Muscle of leg (tissue), 16 donors: Measurements from ENCODE around the gene DNPEP. TPM values are rescaled to one million over a fixed set of nuclear protein-coding genes. Genes with fewer than 3 reads are reported as not detected.

ENCODE experiments used
- DNase-seq: peaks from one replicate; pipeline ENCODE4 v3.0.0; 2013
- H3K27ac ChIP-seq: one replicate; pipeline ENCODE4 v1.5.1; 2013; ENCODE audit warnings: mild to moderate bottlenecking, low read length, control low read depth
- H3K27me3 ChIP-seq: one replicate; pipeline ENCODE4 v1.6.1; 2013; ENCODE audit warnings: low read length; ENCODE audit not compliant: control insufficient read depth, insufficient read depth
- H3K36me3 ChIP-seq: one replicate; pipeline ENCODE4 v1.6.1; 2013; ENCODE audit warnings: low read length; ENCODE audit not compliant: control insufficient read depth, insufficient read depth
- H3K4me1 ChIP-seq: one replicate; pipeline ENCODE4 v1.6.1; 2013; ENCODE audit warnings: low read length; ENCODE audit not compliant: control insufficient read depth, insufficient read depth
- H3K4me3 ChIP-seq: one replicate; pipeline ENCODE4 v1.5.1; 2013; ENCODE audit warnings: low read length, control low read depth
- H3K9me3 ChIP-seq: replicated peaks from 2 replicates; pipeline ENCODE4 v1.6.1; 2013; ENCODE audit warnings: low read depth, low read length; ENCODE audit not compliant: control insufficient read depth
- WGBS: methylation state at CpG from one replicate; pipeline ENCODE4 v1.1.5; 2013; ENCODE audit warnings: missing lambda C conversion rate; ENCODE audit not compliant: insufficient coverage; 5-methylcytosine and 5-hydroxymethylcytosine counted together
- long read RNA-seq, 11 donors: transcript quantifications; one replicate each; lab custom pipeline, GENCODE V29; 2026
- polyA plus RNA-seq, 8 donors: library from polyadenylated mRNA; unstranded; fragments of 120-200 nt; gene quantifications; one replicate each; pipeline versions ENCODE4 v1.2.1 to v1.2.3, GENCODE V29; 2013; ENCODE audit warnings: inconsistent platforms in 1 of 8, low replicate concordance in 1 of 8; ENCODE audit not compliant: insufficient read length in 8 of 8, insufficient read depth in 1 of 8
- total RNA-seq: library from RNA; stranded (reverse); fragments of 120-200 nt; gene quantifications from one replicate; pipeline ENCODE4 v1.2.4, GENCODE V29; 2013

DNPEP gene
- total RNA-seq (24.5 TPM), polyA plus RNA-seq (10 to 100 TPM; 28.6 to 48.5 (median 39.7) TPM)
- long read RNA-seq, donor 1, transcript DNPEP-201 (15 exons, 2,425 nt): major isoform, 5 of 6 reads
- long read RNA-seq, donor 1, partial matches to known transcripts: 0 of 6 reads
- long read RNA-seq, donor 1, other reads (novel, unspliced or antisense): 0 of 6 reads
- long read RNA-seq, donor 2: 0 reads
- long read RNA-seq, donor 3, transcript DNPEP-201 (15 exons, 2,425 nt): major isoform, 7 of 8,110 reads
- long read RNA-seq, donor 3, partial matches to known transcripts: 7,447 of 8,110 reads
- long read RNA-seq, donor 3, other reads (novel, unspliced or antisense): 656 of 8,110 reads
- long read RNA-seq, donor 4, partial matches to known transcripts: 1,263 of 2,638 reads
- long read RNA-seq, donor 4, other reads (novel, unspliced or antisense): 1,370 of 2,638 reads
- long read RNA-seq, donor 5, transcript DNPEP-201 (15 exons, 2,425 nt): major isoform, 13 of 18 reads
- long read RNA-seq, donor 5, partial matches to known transcripts: 0 of 18 reads
- long read RNA-seq, donor 5, other reads (novel, unspliced or antisense): 0 of 18 reads
- long read RNA-seq, donor 6, transcript DNPEP-203 (15 exons, 1,657 nt): minor isoform, 6 of 6,870 reads
- long read RNA-seq, donor 6, transcript DNPEP-201 (15 exons, 2,425 nt): major isoform, 13 of 6,870 reads
- long read RNA-seq, donor 6, partial matches to known transcripts: 6,380 of 6,870 reads
- long read RNA-seq, donor 6, other reads (novel, unspliced or antisense): 471 of 6,870 reads
- long read RNA-seq, donor 7, partial matches to known transcripts: 5,329 of 5,490 reads
- long read RNA-seq, donor 7, other reads (novel, unspliced or antisense): 156 of 5,490 reads
- long read RNA-seq, donor 8, partial matches to known transcripts: 6 of 12 reads
- long read RNA-seq, donor 8, other reads (novel, unspliced or antisense): 0 of 12 reads
- long read RNA-seq, donor 9, partial matches to known transcripts: 1,388 of 2,488 reads
- long read RNA-seq, donor 9, other reads (novel, unspliced or antisense): 1,096 of 2,488 reads
- long read RNA-seq, donor 10, transcript DNPEP-201 (15 exons, 2,425 nt): major isoform, 6 of 2,065 reads
- long read RNA-seq, donor 10, partial matches to known transcripts: 1,159 of 2,065 reads
- long read RNA-seq, donor 10, other reads (novel, unspliced or antisense): 898 of 2,065 reads
- long read RNA-seq, donor 11, transcript DNPEP-201 (15 exons, 2,425 nt): major isoform, 6 of 5,248 reads
- long read RNA-seq, donor 11, partial matches to known transcripts: 3,916 of 5,248 reads
- long read RNA-seq, donor 11, other reads (novel, unspliced or antisense): 1,324 of 5,248 reads

DNA sequence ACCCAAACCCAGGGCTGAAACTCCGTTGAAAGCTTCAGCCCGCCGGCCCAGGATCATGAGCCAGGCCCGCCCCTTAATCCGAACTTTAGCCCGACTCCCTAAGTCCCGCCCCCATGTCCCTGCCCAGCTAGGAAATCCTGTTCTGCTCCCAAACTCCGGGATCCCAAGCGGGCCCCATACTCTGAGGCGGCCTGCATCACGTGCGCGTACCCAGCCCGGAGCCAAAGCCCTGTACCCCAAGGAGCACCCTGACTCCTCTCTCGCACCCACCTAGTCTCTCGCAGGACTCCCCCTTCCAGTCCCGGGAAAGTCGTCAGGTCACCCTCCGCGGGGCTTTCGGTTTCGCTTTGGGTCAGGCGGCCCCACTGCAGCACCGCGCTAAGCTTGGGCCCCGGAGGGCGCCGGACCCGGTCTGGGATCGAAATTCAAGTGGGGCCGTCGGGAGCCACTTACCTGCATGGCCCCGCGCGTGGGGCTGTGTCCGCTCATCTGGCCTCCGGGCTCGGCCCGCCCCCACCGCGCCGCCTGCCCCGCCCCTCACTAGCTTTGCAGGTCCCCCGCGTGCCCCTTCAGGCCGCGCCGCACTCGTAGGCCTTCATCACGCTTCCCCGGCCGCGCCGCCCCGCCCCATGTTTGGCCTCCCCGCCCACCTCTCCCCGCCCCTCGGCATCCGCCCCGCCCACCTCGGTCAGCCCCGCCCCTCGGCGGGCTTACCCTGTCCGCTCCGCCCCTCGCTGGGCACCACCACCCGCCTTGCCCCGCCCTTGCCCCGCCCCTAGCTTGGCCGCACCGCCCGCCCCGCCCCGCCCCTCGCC is at the start of gene DNPEP:
Gene DNPEP, minus strand, starts transcription at position 607 of the 815 bp plus-strand sequence. Its CDS starts 118 bp downstream, at position 489.
- H3K4me3 ChIP-seq: peak within 1 kb of the TSS; percentile 91
- peaks cover 14% of the 10 kb centered on the region for H3K4me1 ChIP-seq
- DNase-seq: peak; percentile 94
- peak within 1 kb of the TSS; percentile 98 for H3K27ac ChIP-seq
- WGBS: under 1% methylated on average over 44 of the region's 76 CpGs
- H3K27me3 ChIP-seq: no peaks in the 10 kb centered on the region
- peaks cover 35% of the 10 kb centered on the region for H3K36me3 ChIP-seq
- no peaks in the 10 kb centered on the region for H3K9me3 ChIP-seq

DNA sequence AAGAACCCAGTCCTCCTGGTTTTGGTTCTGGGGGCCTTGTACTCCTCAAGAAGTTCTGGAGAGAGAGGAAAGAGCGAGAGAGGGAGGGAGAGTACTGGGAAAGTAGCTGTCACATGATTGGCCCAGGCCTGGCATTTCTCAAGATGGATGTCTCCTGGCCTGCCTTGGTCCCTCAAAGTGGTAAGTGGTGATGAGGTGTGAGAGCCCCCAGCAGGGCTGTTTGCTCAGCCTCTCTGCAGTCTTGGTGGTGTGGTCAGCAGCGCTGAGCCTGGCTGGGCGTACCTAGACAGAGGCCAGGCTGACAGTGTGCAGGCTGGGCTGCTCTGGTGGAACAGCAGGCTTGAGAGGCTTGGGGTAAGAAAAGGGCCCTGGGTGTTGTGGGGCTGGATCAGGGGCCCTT is 49.4 kb upstream of the DNPEP start:
- peaks cover 2% of the 10 kb centered on the region for H3K36me3 ChIP-seq
- no peaks in the 10 kb centered on the region for H3K9me3 ChIP-seq
- H3K4me3 ChIP-seq: no peak overlapping the region
- H3K27ac ChIP-seq: peak overlapping the region; percentile 0
- H3K27me3 ChIP-seq: peaks cover 37% of the 10 kb centered on the region
- peaks cover 75% of the 10 kb centered on the region for H3K4me1 ChIP-seq
- DNase-seq: no peak
- 64% methylated on average over 3 of the region's 3 CpGs for WGBS

DNA sequence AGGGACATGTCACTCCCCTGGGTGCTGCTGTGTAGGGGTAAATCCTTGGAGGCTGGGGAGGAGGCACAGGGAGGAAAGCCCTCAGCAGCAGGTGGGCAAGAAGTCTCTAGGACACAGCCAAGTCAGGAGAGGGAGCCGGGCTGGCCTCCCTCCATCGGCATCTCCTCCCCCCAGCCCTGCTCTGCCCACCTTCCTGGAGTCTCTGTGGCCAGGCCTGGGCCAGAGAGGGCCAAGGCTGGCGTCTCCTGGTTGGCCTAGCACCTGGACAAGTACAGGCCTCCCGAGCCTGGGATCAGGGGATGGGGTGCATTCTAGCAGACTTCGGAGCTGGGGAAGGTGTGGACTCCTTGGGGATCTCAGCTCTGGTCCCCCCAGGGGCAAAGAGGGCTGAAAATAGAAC is 48.8 kb upstream of the DNPEP start:
- WGBS: 87% methylated on average over 3 of the region's 5 CpGs
- Histone ChIP-seq H3K27ac (peak overlapping the region; percentile 0), H3K27me3 (peaks cover 36% of the 10 kb centered on the region), H3K4me1 (peaks cover 73% of the 10 kb centered on the region), H3K36me3 (peaks cover 2% of the 10 kb centered on the region), H3K4me3 (peak overlapping the region; percentile 54), H3K9me3 (no peaks in the 10 kb centered on the region)
- no peak for DNase-seq

DNA sequence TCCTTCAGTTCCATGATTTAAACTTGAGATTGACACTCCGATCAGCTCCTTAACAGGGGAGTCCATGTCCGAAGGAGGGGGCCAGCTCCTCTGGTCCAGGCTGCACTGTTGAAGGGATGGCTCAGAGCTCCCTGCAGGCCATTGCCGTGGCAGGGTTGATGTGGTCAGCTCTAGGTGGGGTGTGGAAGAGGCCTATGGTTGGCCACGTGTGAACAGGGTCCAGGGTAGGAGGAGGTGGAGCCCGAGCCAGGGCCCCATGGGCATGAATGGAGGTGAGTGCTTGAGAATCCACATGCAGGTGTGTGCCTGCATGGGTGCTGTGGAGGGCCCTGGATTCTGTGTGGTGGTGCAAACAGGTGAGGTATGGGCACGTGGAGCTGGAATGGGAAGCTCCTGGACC is 48.0 kb upstream of the DNPEP start:
- peak overlapping the region; percentile 45 for H3K27ac ChIP-seq
- 79% methylated on average over 6 of the region's 6 CpGs for WGBS
- no peak for DNase-seq
- H3K36me3 ChIP-seq: peaks cover 2% of the 10 kb centered on the region
- peak overlapping the region; percentile 54 for H3K4me3 ChIP-seq
- no peaks in the 10 kb centered on the region for H3K9me3 ChIP-seq
- peaks cover 31% of the 10 kb centered on the region for H3K27me3 ChIP-seq
- H3K4me1 ChIP-seq: peaks cover 72% of the 10 kb centered on the region

DNA sequence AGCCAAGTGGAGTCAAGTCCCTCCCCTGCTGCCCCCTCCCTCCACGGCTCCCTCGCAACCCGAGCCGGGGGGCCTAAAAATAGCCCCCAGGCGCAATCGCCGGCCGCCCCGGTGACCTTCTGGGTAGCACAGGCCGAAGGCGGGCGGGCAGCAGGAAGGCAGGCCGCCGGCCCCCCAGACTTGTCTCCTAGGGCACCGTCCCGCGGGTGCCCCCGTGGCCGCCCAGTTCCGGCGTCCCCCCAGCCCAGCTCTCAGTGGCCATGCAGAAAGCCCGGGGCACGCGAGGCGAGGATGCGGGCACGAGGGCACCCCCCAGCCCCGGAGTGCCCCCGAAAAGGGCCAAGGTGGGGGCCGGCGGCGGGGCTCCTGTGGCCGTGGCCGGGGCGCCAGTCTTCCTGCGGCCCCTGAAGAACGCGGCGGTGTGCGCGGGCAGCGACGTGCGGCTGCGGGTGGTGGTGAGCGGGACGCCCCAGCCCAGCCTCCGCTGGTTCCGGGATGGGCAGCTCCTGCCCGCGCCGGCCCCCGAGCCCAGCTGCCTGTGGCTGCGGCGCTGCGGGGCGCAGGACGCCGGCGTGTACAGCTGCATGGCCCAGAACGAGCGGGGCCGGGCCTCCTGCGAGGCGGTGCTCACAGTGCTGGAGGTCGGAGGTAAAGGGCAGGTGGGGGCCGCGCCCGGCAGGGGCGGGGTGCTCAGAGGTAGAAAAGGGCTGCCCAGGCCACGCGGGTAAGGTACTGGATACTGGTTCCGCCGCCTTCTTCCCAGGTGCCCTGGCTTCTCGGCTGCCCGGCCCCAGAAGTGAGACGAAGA is 47.2 kb upstream of the DNPEP start, which contains the start of gene SPEG:
Gene SPEG, plus strand, starts transcription at position 126 of the 808 bp plus-strand sequence. Its CDS starts 135 bp downstream, at position 261.
- Histone ChIP-seq H3K36me3 (peaks cover 2% of the 10 kb centered on the region), H3K27ac (peak within 1 kb of the TSS; percentile 87), H3K4me3 (peak within 1 kb of the TSS; percentile 54), H3K9me3 (no peaks in the 10 kb centered on the region), H3K4me1 (peaks cover 72% of the 10 kb centered on the region), H3K27me3 (peaks cover 31% of the 10 kb centered on the region)
- DNase-seq: no peak
- 5% methylated on average over 75 of the region's 77 CpGs for WGBS

DNA sequence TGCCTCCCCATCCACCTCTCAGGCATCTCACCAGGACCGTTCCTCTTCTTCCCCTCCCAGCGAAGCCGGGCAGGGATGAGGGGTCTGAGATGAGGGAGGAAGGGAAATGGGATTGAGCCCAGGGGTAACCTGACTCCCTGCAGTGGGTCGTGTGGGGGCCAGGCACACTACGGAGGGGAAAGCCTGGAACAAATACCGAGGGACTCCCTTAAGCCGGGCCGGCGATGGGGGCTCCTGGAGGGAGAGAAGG is 46.7 kb upstream of the DNPEP start:
- peaks cover 68% of the 10 kb centered on the region for H3K4me1 ChIP-seq

DNA sequence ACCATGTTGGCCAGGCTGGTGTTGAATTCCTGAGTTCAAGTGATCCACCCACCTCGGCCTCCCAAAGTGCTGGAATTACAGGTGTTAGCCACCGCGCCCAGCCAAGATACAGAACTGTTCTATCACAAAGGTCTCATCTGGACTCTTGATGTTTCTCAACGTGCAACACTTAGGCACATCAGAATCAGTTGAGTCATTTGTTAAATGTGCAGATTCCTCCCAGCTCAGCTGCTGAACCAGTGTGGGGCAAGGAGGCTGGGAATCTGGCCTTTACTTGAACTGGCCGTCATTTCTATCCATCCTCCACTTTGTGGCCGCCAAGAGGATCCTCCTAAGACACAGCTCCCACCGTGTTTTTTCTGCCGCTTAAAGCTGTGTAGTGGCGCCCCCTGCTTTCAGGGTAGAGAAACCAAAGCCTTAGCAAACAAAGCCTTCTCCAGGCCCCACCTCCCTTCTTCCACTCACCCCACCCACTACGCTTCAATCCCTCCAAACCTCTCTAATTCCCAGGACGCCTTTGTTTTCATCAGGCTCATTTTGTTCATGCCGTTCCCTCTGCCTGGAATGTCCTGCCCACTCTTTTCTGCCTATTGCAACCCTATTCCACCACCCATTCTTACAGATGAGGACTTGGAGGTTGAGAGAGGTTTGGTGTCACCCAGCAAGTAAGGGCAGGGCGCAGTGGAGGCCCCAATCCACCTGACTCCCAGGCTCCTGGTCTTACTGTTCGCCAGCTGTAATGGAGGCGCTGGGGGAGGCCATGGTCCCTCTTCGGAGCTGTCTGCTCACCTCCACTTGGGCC is 46.2 kb upstream of the DNPEP start:
- no peak for DNase-seq
- peaks cover 63% of the 10 kb centered on the region for H3K4me1 ChIP-seq

More for the DNA sequence above, 46.7 kb upstream of the DNPEP start:
- WGBS: 3% methylated on average over 5 of the region's 9 CpGs
- H3K27me3 ChIP-seq: peaks cover 31% of the 10 kb centered on the region
- H3K9me3 ChIP-seq: no peaks in the 10 kb centered on the region
- peaks cover 2% of the 10 kb centered on the region for H3K36me3 ChIP-seq
- peak overlapping the region; percentile 87 for H3K27ac ChIP-seq
- peak; percentile 62 for DNase-seq
- peak overlapping the region; percentile 54 for H3K4me3 ChIP-seq

More for the DNA sequence above, 46.2 kb upstream of the DNPEP start:
- H3K27me3 ChIP-seq: peaks cover 31% of the 10 kb centered on the region
- peak overlapping the region; percentile 54 for H3K4me3 ChIP-seq
- 53% methylated on average over 10 of the region's 16 CpGs for WGBS
- peak overlapping the region; percentile 87 for H3K27ac ChIP-seq
- H3K36me3 ChIP-seq: peaks cover 2% of the 10 kb centered on the region
- H3K9me3 ChIP-seq: no peaks in the 10 kb centered on the region
